GM12872 (cell line): ENCODE data around the gene L3MBTL4.

ENCODE experiments used
- CTCF ChIP-seq: IDR thresholded peaks from 3 replicates; pipeline ENCODE4 v1.5.1; 2011; ENCODE audit warnings: low read depth, mild to moderate bottlenecking, low read length, moderate library complexity; ENCODE audit not compliant: insufficient read depth

The L3MBTL4 gene

GRCh38 chr18:5914016-5914415, 500.7 kb downstream of the L3MBTL4 start:
- TF ChIP-seq CTCF = no peak

DNA sequence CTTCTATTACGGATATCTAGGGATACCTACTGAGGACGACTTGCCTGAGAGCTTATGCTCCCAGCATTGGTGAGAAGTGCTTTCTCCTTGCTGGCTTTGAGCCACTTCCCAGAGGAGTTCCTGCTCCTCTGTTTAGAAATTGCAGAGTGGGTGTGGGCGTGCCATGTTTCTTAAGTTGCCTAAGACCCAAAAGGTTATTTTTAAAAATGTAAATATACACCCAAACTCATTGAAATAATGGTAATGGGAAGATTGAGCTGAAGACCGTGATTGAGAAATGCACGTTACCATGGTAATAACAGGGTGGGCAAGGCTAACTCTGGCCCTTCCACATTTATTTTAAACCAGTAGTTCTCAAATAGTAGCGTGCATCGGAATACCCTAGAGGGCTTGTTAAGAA, 502.1 kb downstream of the L3MBTL4 start:
- TF ChIP-seq CTCF = no peak

DNA sequence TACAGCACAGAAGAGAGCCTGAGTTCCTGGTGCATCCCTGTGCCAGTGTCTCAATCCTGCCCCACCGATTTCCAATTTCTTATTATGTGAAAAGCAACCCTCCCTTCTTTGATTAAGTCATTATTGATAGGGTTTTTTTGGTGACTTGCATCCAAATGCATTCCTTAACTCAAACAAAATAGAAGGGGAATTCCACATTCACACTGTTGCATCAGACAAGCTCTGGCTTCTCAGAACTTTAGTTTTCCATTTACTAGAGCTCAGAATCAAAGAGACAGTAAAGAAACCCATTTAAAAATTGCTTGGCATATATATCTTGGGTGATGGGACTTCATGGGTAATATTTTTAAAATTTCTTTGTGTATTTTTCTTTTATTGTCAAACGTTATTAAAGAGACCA, 505.6 kb downstream of the L3MBTL4 start:
- no peak for TF ChIP-seq CTCF
